Measurements from ENCODE around the gene ISLR2. TPM values are rescaled to one million over a fixed set of nuclear protein-coding genes. Genes with fewer than 3 reads are reported as not detected.

The ISLR2 gene
- total RNA-seq, 2 donors from 2014 or later: 0.27 TPM

- no peaks in the 10 kb centered on the region for H3K36me3 ChIP-seq
- H3K9me3 ChIP-seq: no peaks in the 10 kb centered on the region
- intact Hi-C loops (cut with DNase I): no loop called here
- H3K9ac ChIP-seq (ENCODE audit: low read depth in 2 of 2, low read length in 2 of 2): no peak overlapping the region
- no peak for TF ChIP-seq CTCF (IDR thresholded peaks at IDR 0.05)
- no peak for DNase-seq
- no peaks in the 10 kb centered on the region for H3K4me1 ChIP-seq
- no peak overlapping the region for H3K4me3 ChIP-seq
- H3K27me3 ChIP-seq: no peaks in the 10 kb centered on the region
- no peak overlapping the region for H3K27ac ChIP-seq
Measured at GRCh38 chr15:74174958-74175253, 44.5 kb downstream of the ISLR2 start.

GRCh38 chr15:74175271-74176191, 45.1 kb downstream of the ISLR2 start:
- no peaks in the 10 kb centered on the region for H3K27me3 ChIP-seq

GRCh38 chr15:74176262-74177214, 46.2 kb downstream of the ISLR2 start:
- Histone ChIP-seq H3K27ac (no peak overlapping the region), H3K27me3 (no peaks in the 10 kb centered on the region), H3K36me3 (no peaks in the 10 kb centered on the region), H3K4me3 (no peak overlapping the region), H3K4me1 (no peaks in the 10 kb centered on the region), H3K9ac (ENCODE audit: low read depth in 2 of 2, low read length in 2 of 2) (peak overlapping the region in 1 of 2 donors; percentile 5), H3K9me3 (no peaks in the 10 kb centered on the region)
- DNase-seq: no peak
- intact Hi-C loops (cut with DNase I): no loop called here
- TF ChIP-seq CTCF (IDR thresholded peaks at IDR 0.05): no peak

More at GRCh38 chr15:74175271-74176191, 45.1 kb downstream of the ISLR2 start:
- intact Hi-C loops (cut with DNase I): no loop called here
- no peak overlapping the region for H3K4me3 ChIP-seq
- no peaks in the 10 kb centered on the region for H3K36me3 ChIP-seq
- no peak for DNase-seq
- H3K9me3 ChIP-seq: no peaks in the 10 kb centered on the region
- no peaks in the 10 kb centered on the region for H3K4me1 ChIP-seq
- H3K9ac ChIP-seq (ENCODE audit: low read depth in 2 of 2, low read length in 2 of 2): peak overlapping the region in 1 of 2 donors; percentile 5
- H3K27ac ChIP-seq: no peak overlapping the region
- TF ChIP-seq CTCF (IDR thresholded peaks at IDR 0.05): no peak

GRCh38 chr15:74178326-74179100, 48.1 kb downstream of the ISLR2 start:
- Histone ChIP-seq H3K27me3 (no peaks in the 10 kb centered on the region), H3K27ac (no peak overlapping the region), H3K36me3 (no peaks in the 10 kb centered on the region), H3K9ac (ENCODE audit: low read depth in 2 of 2, low read length in 2 of 2) (no peak overlapping the region), H3K4me1 (no peaks in the 10 kb centered on the region), H3K9me3 (no peaks in the 10 kb centered on the region), H3K4me3 (no peak overlapping the region)
- no peak for TF ChIP-seq CTCF (IDR thresholded peaks at IDR 0.05)
- DNase-seq: no peak
- intact Hi-C loops (cut with DNase I): no loop called here

Data from colonic mucosa (tissue), 4 donors.